Measurements from ENCODE around the gene DHX16. TPM values are rescaled to one million over a fixed set of nuclear protein-coding genes. Genes with fewer than 3 reads are reported as not detected.
A peak's percentile ranks its signal among the peaks of the same experiment; 100 is the strongest.

DHX16 gene
- total and polyA plus RNA-seq, 9 of the 15 experiments (the other 6 are each of a cell fraction or from before 2014, with no cell fraction given) = 14.6 to 66.1 (median 47.5) TPM

DNA sequence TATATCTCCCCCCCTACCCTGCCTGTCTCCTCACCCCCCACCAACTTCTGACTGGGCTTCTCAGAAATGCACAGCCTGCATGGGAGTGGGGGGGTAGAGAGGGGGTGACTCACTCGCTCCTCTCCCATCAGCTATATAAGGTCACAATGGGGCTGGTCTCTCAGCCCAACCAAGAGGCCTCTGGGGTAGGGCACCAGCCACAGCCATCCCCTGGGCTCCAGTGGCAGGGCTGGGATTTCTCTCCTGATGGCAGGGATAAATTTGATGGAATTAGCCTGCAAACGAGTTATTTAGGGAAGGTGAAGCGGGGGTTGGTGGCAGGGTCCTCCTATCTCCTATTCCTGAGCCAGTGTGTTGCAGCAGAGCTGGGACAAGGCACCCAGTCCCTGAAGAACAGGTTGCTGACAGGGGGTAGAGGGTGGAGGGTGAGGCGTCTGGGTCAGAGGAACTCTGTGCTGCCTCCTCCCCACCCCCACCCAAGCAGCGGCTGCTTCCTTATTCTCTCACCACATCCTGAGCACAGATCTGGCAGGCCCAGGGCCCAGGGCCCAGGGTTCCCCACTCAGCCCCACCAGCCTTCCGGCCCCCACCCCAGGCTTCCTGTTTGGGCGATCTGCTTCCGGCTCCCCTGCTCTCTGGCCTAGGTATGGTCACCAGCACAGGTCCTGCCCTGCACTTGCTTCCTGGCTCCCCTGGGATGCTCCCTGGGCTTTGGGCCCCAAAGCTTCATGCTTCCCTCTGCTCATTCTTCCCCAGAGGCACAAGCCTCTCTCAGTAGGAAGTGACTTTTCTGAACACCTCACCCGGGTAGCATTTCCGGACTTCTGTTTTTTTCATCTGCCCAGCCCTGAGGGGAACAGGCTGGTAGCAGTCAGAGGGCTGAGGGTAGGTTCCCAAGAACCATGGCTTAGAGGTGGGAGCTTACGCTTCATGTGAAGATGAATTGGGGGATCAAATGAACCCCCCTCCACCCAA lies 9.6 kb upstream of the DHX16 start (continued):
- 0 out of 2 replicates have a peak, but pooled peaks have one; percentile 59 for TF ChIP-seq ZNF232 (CRISPR knock-in tag; IDR thresholded peaks at IDR 0.05)
- no peak for TF ChIP-seq ZC3H8 (IDR thresholded peaks at IDR 0.05)
- TF ChIP-seq ATF7 (IDR thresholded peaks at IDR 0.05) = peak; percentile 72
- no peak; the same call in 1 of the 2 replicates for TF ChIP-seq GTF2A2 (tag; IDR thresholded peaks at IDR 0.05)
- peak; percentile 65; the same call in 1 of the 2 replicates for TF ChIP-seq SMAD4 (CRISPR knock-in tag; conservative IDR thresholded peaks at IDR 0.05)
- peak; percentile 95 to 98 for TF ChIP-seq ETV6 (IDR thresholded peaks at IDR 0.05; ENCODE audit: borderline replicate concordance in 1 of 2, low read depth in 2 of 2, low read length in 1 of 2)
- TF ChIP-seq ETV6 (CRISPR knock-in tag; IDR thresholded peaks at IDR 0.05; ENCODE audit: borderline replicate concordance) = no peak
- TF ChIP-seq ZNF75A (CRISPR knock-in tag; IDR thresholded peaks at IDR 0.05) = no peak
- 0 out of 2 replicates have a peak, but pooled peaks have one; percentile 25 for TF ChIP-seq TCF7 (IDR thresholded peaks at IDR 0.05; ENCODE audit: borderline replicate concordance)
- TF ChIP-seq SLC30A9 (CRISPR knock-in tag; IDR thresholded peaks at IDR 0.05) = no peak
- peak in 1 of 2 experiments; percentile 62; a peak in 1 of 3 replicates for TF ChIP-seq CBX3 (IDR thresholded peaks at IDR 0.05; ENCODE audit: borderline replicate concordance in 1 of 2, low read length in 2 of 2)
- no peak for TF ChIP-seq MTA2 (IDR thresholded peaks at IDR 0.05; ENCODE audit: low read depth)
- no peak for TF ChIP-seq KLF16 (IDR thresholded peaks at IDR 0.05)
- TF ChIP-seq ZEB2 (IDR thresholded peaks at IDR 0.05) = no peak
- TF ChIP-seq, protein P1, sequence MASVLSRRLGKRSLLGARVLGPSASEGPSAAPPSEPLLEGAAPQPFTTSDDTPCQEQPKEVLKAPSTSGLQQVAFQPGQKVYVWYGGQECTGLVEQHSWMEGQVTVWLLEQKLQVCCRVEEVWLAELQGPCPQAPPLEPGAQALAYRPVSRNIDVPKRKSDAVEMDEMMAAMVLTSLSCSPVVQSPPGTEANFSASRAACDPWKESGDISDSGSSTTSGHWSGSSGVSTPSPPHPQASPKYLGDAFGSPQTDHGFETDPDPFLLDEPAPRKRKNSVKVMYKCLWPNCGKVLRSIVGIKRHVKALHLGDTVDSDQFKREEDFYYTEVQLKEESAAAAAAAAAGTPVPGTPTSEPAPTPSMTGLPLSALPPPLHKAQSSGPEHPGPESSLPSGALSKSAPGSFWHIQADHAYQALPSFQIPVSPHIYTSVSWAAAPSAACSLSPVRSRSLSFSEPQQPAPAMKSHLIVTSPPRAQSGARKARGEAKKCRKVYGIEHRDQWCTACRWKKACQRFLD (CRISPR knock-in tag; IDR thresholded peaks at IDR 0.05) = peak; percentile 95
- TF ChIP-seq, protein P2, sequence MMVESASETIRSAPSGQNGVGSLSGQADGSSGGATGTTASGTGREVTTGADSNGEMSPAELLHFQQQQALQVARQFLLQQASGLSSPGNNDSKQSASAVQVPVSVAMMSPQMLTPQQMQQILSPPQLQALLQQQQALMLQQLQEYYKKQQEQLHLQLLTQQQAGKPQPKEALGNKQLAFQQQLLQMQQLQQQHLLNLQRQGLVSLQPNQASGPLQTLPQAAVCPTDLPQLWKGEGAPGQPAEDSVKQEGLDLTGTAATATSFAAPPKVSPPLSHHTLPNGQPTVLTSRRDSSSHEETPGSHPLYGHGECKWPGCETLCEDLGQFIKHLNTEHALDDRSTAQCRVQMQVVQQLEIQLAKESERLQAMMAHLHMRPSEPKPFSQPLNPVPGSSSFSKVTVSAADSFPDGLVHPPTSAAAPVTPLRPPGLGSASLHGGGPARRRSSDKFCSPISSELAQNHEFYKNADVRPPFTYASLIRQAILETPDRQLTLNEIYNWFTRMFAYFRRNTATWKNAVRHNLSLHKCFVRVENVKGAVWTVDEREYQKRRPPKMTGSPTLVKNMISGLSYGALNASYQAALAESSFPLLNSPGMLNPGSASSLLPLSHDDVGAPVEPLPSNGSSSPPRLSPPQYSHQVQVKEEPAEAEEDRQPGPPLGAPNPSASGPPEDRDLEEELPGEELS (CRISPR knock-in tag; IDR thresholded peaks at IDR 0.05; ENCODE audit: borderline replicate concordance) = no peak
- TF ChIP-seq TEAD2 (tag; IDR thresholded peaks at IDR 0.05) = 0 out of 2 replicates have a peak, but pooled peaks have one; percentile 37
- TF ChIP-seq NFATC3 (IDR thresholded peaks at IDR 0.05) = peak; percentile 83
- no peak for TF ChIP-seq STAG1 (CRISPR knock-in tag; IDR thresholded peaks at IDR 0.05; ENCODE audit: borderline replicate concordance)
- TF ChIP-seq SMC3 (conservative IDR thresholded peaks at IDR 0.05; ENCODE audit: insufficient read depth, low read depth, low read length) = peak; percentile 5; the same call in 1 of the 2 replicates
- no peak for TF ChIP-seq MTA1 (IDR thresholded peaks at IDR 0.05; ENCODE audit: borderline replicate concordance)
- no peak for TF ChIP-seq SIX5 (IDR thresholded peaks at IDR 0.05; ENCODE audit: borderline replicate concordance in 1 of 2, insufficient read depth in 1 of 2, low read depth in 1 of 2, low read length in 2 of 2)
- TF ChIP-seq LARP7 (IDR thresholded peaks at IDR 0.05) = no peak
- TF ChIP-seq EGR1 (conservative IDR thresholded peaks at IDR 0.05) = peak; percentile 20; the same call in 1 of the 2 replicates
- TF ChIP-seq ARID1B (IDR thresholded peaks at IDR 0.05) = peak; percentile 79
- peak; percentile 85 for TF ChIP-seq SUPT5H (IDR thresholded peaks at IDR 0.05)
- no peak for TF ChIP-seq ZNF24 (IDR thresholded peaks at IDR 0.05)

Data from K562 (cell line).